ENCODE data around the gene ACTL10.

The ACTL10 gene

GRCh38 chr20:33664085-33664761, 2.5 kb upstream of the ACTL10 start:
- H3K4me3 ChIP-seq (ENCODE audit: low read length): peak overlapping the region; percentile 68
- TF ChIP-seq, protein P1, sequence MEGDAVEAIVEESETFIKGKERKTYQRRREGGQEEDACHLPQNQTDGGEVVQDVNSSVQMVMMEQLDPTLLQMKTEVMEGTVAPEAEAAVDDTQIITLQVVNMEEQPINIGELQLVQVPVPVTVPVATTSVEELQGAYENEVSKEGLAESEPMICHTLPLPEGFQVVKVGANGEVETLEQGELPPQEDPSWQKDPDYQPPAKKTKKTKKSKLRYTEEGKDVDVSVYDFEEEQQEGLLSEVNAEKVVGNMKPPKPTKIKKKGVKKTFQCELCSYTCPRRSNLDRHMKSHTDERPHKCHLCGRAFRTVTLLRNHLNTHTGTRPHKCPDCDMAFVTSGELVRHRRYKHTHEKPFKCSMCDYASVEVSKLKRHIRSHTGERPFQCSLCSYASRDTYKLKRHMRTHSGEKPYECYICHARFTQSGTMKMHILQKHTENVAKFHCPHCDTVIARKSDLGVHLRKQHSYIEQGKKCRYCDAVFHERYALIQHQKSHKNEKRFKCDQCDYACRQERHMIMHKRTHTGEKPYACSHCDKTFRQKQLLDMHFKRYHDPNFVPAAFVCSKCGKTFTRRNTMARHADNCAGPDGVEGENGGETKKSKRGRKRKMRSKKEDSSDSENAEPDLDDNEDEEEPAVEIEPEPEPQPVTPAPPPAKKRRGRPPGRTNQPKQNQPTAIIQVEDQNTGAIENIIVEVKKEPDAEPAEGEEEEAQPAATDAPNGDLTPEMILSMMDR (IDR thresholded peaks at IDR 0.05; ENCODE audit: insufficient read depth, low read depth, low read length, missing control alignments): no peak
- no peak for DNase-seq (ENCODE audit: low read depth)

DNA sequence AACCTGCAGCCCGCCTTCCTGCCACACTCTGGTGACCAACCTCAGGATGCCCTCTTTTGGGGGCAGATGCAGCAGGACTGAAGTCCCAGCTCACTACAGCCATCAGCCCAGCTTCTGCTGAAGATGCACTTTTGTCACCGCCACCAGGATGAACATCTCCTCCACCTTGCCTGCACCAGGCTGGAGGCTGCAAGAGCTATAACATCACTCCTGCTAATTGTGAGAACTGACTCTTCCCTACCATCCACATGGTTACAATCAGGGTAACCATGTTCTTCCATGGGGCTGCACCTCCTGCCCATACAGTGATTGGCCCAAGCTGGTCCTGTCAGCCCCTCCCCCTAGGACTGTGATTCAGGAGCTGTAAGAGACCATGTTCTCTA, 2.0 kb upstream of the ACTL10 start:
- H3K4me3 ChIP-seq (ENCODE audit: low read length): no peak overlapping the region
- TF ChIP-seq, protein P1 (IDR thresholded peaks at IDR 0.05; ENCODE audit: insufficient read depth, low read depth, low read length, missing control alignments): no peak
- no peak for DNase-seq (ENCODE audit: low read depth)

- TF ChIP-seq, protein P1 (IDR thresholded peaks at IDR 0.05; ENCODE audit: insufficient read depth, low read depth, low read length, missing control alignments): no peak
- H3K4me3 ChIP-seq (ENCODE audit: low read length): peak overlapping the region; percentile 54
- DNase-seq (ENCODE audit: low read depth): no peak
Measured at GRCh38 chr20:33667245-33667675, 517 bp downstream of the ACTL10 start.

GRCh38 chr20:33667676-33668465, 1.1 kb downstream of the ACTL10 start:
- peak; percentile 78 for DNase-seq (ENCODE audit: low read depth)
- TF ChIP-seq, protein P1 (IDR thresholded peaks at IDR 0.05; ENCODE audit: insufficient read depth, low read depth, low read length, missing control alignments): peak; percentile 69

GRCh38 chr20:33668466-33669155, 1.9 kb downstream of the ACTL10 start:
- H3K4me3 ChIP-seq (ENCODE audit: low read length): no peak overlapping the region
- TF ChIP-seq, protein P1 (IDR thresholded peaks at IDR 0.05; ENCODE audit: insufficient read depth, low read depth, low read length, missing control alignments): no peak
- no peak for DNase-seq (ENCODE audit: low read depth)

More at GRCh38 chr20:33667676-33668465, 1.1 kb downstream of the ACTL10 start:
- peak overlapping the region; percentile 46 for H3K4me3 ChIP-seq (ENCODE audit: low read length)

- DNase-seq (ENCODE audit: low read depth): no peak
- no peak overlapping the region for H3K4me3 ChIP-seq (ENCODE audit: low read length)
- TF ChIP-seq, protein P1 (IDR thresholded peaks at IDR 0.05; ENCODE audit: insufficient read depth, low read depth, low read length, missing control alignments): no peak
Measured at GRCh38 chr20:33669224-33669623, 2.5 kb downstream of the ACTL10 start.

Data from epithelial cell of esophagus (primary cell).